ENCODE measurements around the gene CPLANE2. TPM values are rescaled to one million over a fixed set of nuclear protein-coding genes. Genes with fewer than 3 reads are reported as not detected.

The CPLANE2 gene
- total and polyA plus RNA-seq, 2 of the 4 experiments (the other 2 are of a cell fraction), result 3.2 to 5.8 TPM

DNA sequence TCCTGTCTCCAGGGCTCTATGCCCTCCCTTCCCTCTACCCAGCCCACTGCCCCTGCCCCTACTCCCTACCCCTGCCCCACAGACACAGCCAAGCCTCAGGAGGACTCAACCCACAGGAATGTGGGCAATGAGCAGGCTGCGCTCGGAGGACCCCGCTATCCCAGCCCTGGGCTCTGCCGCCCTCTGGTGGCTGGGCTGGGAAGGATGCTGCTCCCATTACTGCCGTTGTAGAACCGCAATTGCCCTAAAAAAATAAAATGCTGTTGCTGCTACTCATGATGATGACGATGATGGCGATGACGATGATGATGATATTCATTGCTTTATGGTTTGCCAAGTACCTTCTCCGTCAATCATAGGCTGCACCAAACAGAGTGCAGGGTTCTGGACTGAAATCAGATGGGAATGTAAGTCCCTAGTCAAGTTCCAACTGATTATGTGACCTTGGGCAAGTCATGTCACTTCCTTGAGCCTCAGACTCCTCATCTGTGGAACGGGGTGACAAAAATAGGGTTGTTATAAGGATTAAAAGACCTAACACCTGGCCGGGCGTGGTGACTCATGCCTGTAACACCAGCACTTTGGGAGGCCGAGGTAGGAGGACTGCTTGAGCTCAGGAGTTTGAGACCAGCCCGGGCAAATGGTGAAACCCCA is 49.1 kb downstream of the CPLANE2 start (continued):
- TF ChIP-seq, protein P1, sequence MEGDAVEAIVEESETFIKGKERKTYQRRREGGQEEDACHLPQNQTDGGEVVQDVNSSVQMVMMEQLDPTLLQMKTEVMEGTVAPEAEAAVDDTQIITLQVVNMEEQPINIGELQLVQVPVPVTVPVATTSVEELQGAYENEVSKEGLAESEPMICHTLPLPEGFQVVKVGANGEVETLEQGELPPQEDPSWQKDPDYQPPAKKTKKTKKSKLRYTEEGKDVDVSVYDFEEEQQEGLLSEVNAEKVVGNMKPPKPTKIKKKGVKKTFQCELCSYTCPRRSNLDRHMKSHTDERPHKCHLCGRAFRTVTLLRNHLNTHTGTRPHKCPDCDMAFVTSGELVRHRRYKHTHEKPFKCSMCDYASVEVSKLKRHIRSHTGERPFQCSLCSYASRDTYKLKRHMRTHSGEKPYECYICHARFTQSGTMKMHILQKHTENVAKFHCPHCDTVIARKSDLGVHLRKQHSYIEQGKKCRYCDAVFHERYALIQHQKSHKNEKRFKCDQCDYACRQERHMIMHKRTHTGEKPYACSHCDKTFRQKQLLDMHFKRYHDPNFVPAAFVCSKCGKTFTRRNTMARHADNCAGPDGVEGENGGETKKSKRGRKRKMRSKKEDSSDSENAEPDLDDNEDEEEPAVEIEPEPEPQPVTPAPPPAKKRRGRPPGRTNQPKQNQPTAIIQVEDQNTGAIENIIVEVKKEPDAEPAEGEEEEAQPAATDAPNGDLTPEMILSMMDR (conservative IDR thresholded peaks at IDR 0.05; ENCODE audit: low read depth, low read length), result peak; percentile 99

DNA sequence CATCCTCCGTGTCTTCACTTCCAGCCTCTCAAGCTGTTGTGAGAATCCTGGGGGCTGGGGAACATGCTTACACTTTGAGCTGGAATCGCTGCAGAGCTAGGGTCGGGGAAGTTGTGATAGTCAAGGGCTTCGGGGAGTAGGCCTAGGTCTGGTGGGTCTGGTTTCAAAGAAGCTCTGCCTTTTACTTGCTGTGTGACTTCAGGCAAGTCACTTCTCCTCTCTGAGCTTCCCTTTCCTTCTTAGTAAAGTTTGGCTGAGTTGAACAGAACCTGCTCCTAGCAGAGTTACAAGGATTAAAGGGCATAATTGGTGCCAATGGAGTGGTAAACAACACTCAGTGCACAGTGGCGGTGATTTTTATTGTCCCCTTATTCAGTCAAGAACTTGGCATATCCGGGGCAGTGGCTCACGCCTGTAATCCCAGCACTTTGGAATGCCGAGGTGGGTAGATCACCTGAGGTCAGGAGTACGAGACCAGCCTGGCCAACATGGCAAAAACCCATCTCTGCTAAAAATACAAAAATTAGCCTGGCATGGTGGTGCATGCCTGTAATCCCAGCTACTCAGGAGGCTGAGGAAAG is 50.2 kb downstream of the CPLANE2 start:
- no peak overlapping the region for H3K14ac ChIP-seq (replicated peaks; ENCODE audit: low read depth, low read length)
- H3K27me3 ChIP-seq (ENCODE audit: control insufficient read depth, insufficient read depth, low read length), result no peaks in the 10 kb centered on the region
- peak overlapping the region; percentile 33 for H2AFZ ChIP-seq (replicated peaks; ENCODE audit: low read length, poor library complexity)
- H2AK5ac ChIP-seq (ENCODE audit: low read depth, low read length), result peak overlapping the region; percentile 69; the same call in 1 of the 2 replicates
- H3K4me2 ChIP-seq (ENCODE audit: low read depth, low read length), result no peak overlapping the region
- no peaks in the 10 kb centered on the region for H3K36me3 ChIP-seq (ENCODE audit: control insufficient read depth, insufficient read depth, low read length)
- ChIA-PET CTCF (interaction anchor here (0.9 to 2.0 kb wide), 3 partner anchors 104 to 109 kb away, joined by 3 to 15 read pairs (median 11); no protein-coding TSS in a partner anchor), POLR2A (ENCODE audit: unreplicated experiment) (no interaction called here)
- no peak overlapping the region for H3K27ac ChIP-seq (ENCODE audit: insufficient read depth, low read length)
- dilution Hi-C loops (cut with HindIII; ENCODE audit: low sequenced_read_pairs, unreplicated experiment), result no loop called here
- in situ Hi-C loops (cut with MboI; ENCODE audit: low sequenced_read_pairs), result loop anchor here (25.0 kb wide), 1 partner anchor 399 kb away; no protein-coding TSS in a partner anchor
- no TSS peak for BruUV-seq (replicated peaks)
- no peaks in the 10 kb centered on the region for H3K9me3 ChIP-seq (ENCODE audit: control insufficient read depth, insufficient read depth, low read length)
- no peak overlapping the region for H2BK5ac ChIP-seq (ENCODE audit: low read depth, low read length, poor library complexity, severe bottlenecking)
- no peak overlapping the region for H4K8ac ChIP-seq (ENCODE audit: low read depth in 2 of 2, low read length in 2 of 2)
- no peak overlapping the region for H4K5ac ChIP-seq (ENCODE audit: low read depth, low read length)
- no peak overlapping the region for H4K91ac ChIP-seq (ENCODE audit: insufficient read depth, low read depth, low read length)
- H3K56ac ChIP-seq (ENCODE audit: extremely low read depth, insufficient read depth, low read length), result no peak overlapping the region
- 85% methylated on average over 5 of the region's 9 CpGs; no CpG with 5 or more reads in 1 of the 2 experiments for WGBS, 2 experiments (ENCODE audit: extremely low coverage in 2 of 2, insufficient read length in 1 of 2)
- H3K9ac ChIP-seq (ENCODE audit: low read depth, low read length), result no peak overlapping the region
- H2BK20ac ChIP-seq (ENCODE audit: low read depth, low read length), result peak overlapping the region; percentile 78
- H3K4me1 ChIP-seq (ENCODE audit: control insufficient read depth, insufficient read depth, low read length), result peaks cover 10% of the 10 kb centered on the region
- no peak for ATAC-seq (ENCODE audit: low read depth)
- H3K4ac ChIP-seq (ENCODE audit: low read depth, low read length), result peak overlapping the region; percentile 48; the same call in 1 of the 2 replicates
- no peak overlapping the region for H3K18ac ChIP-seq (ENCODE audit: low read depth, low read length)
- no peaks in the 10 kb centered on the region for H3K9me1 ChIP-seq (ENCODE audit: insufficient read depth, low read length)
- no peak overlapping the region for H3K4me3 ChIP-seq (ENCODE audit: insufficient read depth, low read depth, low read length)
- H3K23ac ChIP-seq (ENCODE audit: low read depth, low read length), result no peak overlapping the region
- no peak for DNase-seq
- peak overlapping the region; percentile 28 for H2AK9ac ChIP-seq (replicated peaks; ENCODE audit: low read depth, low read length, poor library complexity)
- no peaks in the 10 kb centered on the region for H4K20me1 ChIP-seq (ENCODE audit: insufficient read depth, low read length)
- H2BK15ac ChIP-seq (ENCODE audit: low read depth, low read length), result peak overlapping the region; percentile 54; the same call in 1 of the 3 replicates
- H3K79me1 ChIP-seq (ENCODE audit: low read depth in 1 of 2, low read length in 2 of 2), result peaks cover 5 to 7% of the 10 kb centered on the region in 2 experiments; a peak in 3 of 4 replicates
- intact Hi-C loops (cut with micrococcal nuclease), result loop anchor here (1.0 to 5.0 kb wide), 5 partner anchors 32 to 176 kb away; no protein-coding TSS in a partner anchor
- H2BK120ac ChIP-seq (ENCODE audit: low read depth, low read length), result peak overlapping the region; percentile 52; the same call in 1 of the 2 replicates
- TF ChIP-seq POLR2A (IDR thresholded peaks at IDR 0.05; ENCODE audit: low read depth, low read length) (no peak), MXI1 (IDR thresholded peaks at IDR 0.05; ENCODE audit: borderline replicate concordance, low read depth, low read length) (no peak), MAFK (IDR thresholded peaks at IDR 0.05; ENCODE audit: low read depth, low read length) (no peak), SMC3 (IDR thresholded peaks at IDR 0.05; ENCODE audit: low read depth, low read length) (no peak)
- TF ChIP-seq, protein P2, sequence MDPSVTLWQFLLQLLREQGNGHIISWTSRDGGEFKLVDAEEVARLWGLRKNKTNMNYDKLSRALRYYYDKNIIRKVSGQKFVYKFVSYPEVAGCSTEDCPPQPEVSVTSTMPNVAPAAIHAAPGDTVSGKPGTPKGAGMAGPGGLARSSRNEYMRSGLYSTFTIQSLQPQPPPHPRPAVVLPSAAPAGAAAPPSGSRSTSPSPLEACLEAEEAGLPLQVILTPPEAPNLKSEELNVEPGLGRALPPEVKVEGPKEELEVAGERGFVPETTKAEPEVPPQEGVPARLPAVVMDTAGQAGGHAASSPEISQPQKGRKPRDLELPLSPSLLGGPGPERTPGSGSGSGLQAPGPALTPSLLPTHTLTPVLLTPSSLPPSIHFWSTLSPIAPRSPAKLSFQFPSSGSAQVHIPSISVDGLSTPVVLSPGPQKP (IDR thresholded peaks at IDR 0.05; ENCODE audit: borderline replicate concordance, low read depth, low read length), result no peak
- TF ChIP-seq, protein P3, sequence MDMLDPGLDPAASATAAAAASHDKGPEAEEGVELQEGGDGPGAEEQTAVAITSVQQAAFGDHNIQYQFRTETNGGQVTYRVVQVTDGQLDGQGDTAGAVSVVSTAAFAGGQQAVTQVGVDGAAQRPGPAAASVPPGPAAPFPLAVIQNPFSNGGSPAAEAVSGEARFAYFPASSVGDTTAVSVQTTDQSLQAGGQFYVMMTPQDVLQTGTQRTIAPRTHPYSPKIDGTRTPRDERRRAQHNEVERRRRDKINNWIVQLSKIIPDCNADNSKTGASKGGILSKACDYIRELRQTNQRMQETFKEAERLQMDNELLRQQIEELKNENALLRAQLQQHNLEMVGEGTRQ (IDR thresholded peaks at IDR 0.05; ENCODE audit: low read depth, low read length), result no peak
- TF ChIP-seq, protein P1 (conservative IDR thresholded peaks at IDR 0.05; ENCODE audit: low read depth, low read length), result no peak

Data from IMR-90 (cell line).